ENCODE data around the gene TMC3.

DNA sequence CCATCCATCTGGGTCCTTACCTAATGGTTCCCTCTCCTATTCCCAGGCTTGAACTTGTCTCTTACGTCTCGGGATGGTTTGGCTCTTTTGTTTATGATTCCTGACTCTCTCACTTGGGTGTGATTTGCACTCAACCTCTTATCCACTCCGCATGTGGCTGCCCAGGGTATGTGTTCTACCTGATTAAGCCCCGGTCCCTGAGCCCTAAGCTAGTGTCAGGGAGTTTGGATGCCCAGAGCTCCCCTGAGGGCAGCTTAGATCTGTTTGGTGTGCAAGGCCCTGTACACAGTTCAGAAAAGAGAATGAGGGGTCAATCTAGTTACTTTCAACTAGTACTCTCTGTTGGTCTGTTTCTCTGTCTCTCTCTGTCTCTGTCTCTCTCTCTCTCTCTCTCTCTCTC, 34.2 kb downstream of the TMC3 start:
- TF ChIP-seq POLR2AphosphoS5 (IDR thresholded peaks at IDR 0.05; ENCODE audit: low read depth, low read length) = no peak
- no peak for TF ChIP-seq POLR2A (IDR thresholded peaks at IDR 0.05; ENCODE audit: low read depth, low read length)

All from GM12892 (cell line).